GM18907 (cell line): Measurements from ENCODE around the gene CCL1.

Experiments used
- ATAC-seq: cut with Tn5 transposase; IDR thresholded peaks from one replicate; pipeline ENCODE4 v1.9.1; 2021; ENCODE audit warnings: mild to moderate bottlenecking, moderate library complexity; ENCODE audit not compliant: unreplicated experiment

CCL1 gene

DNA sequence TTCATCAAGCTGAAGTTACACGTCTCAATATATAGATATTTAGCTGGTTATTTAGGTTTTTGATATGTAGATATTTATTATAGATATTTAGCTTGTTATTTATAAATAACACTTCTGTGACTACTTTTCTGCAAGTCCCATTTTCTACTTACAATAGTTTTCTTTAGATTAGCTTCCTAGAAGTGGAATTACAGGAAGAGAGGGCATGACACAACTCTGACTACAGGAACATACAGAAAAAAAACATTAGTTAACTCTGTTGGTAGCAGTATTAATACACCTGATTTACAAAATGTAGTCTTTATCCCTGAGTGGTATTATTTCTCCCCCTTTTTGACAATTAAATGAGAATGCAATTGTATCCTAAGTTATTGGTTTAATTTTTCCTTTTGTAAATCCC is 21.2 kb upstream of the CCL1 start:
- ATAC-seq = no peak

DNA sequence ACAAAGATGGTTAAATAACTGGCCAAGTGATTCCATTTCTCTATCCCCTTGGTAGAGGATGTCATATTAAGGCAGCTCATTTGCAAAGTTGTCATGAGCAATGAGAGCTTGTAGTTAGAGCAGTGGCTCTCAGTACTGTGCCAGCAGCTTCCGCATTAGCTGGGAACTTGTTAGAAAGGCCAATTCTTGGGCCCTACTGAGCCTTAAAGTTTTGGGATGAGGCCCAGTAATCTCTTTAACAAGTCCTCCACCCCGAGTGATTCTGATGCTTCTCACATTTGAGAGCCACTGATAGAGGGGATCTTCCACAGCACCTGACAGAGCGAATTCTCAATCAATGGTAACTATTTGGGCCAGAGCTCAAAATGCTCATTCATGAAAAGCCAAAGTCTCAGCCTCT is 20.2 kb upstream of the CCL1 start:
- no peak for ATAC-seq

DNA sequence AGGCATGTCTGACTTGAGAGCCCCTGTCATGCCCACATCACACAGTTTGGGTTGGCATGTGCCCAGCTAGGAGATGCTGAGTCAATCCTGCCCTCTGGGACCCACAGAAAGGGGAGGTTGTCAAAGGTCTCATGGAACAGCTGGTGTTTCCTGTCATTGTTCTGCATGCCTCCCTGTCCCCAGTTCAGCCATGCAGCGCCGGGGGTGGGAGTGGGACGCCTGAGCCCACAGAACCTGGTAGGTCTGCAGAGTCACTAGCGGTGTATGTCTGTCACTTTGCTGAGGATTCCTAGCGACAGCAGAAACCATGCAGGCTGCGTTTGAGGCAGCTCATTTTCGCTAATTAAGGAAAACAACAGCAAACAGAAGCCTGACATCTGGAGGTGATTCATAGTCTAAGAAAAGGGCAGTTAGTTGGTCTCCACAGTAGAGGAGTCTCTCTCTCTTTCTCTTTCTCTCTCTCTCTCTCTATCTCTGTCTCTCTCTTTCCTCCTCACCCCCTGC is 19.6 kb upstream of the CCL1 start:
- no peak for ATAC-seq

DNA sequence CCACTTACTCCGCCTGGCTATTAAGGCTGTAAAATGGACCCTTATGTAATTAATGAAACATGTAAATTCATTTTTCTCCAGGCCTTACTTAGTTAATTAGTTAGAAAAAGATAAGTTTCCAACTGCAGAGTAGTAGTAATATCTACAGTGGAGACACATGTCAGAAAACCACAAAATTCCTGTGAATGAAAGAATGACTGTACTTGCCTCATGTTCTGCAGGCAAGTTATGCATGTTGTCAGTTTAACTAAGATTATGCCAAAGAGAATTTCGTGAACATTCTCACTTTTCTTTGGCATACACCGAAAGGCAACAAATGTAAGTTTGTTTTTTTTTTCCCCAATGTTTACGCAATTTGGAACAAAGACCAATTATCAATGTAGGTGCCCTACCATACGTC is 16.8 kb upstream of the CCL1 start:
- ATAC-seq = no peak

DNA sequence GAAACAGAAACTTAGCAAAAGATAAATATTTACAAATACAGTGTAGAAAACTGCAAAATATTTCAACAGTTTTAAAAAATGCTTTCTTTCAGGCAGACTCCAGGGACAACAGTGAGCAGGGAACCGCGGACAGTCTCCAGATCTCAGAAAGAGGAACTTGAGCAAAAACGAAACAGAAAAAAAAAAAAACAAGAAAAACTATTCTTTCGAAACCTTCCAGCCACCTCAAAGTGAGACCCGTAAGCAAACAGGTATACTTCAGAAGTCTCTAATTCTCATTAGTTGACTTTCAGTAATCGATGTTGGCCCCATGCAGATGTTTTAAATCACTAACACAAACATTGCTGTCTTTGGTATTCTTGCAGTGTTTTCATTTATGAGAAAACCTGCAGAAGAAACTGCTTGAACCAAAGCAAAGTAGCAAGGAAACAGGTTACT is 15.7 kb upstream of the CCL1 start:
- peak; percentile 80 for ATAC-seq

DNA sequence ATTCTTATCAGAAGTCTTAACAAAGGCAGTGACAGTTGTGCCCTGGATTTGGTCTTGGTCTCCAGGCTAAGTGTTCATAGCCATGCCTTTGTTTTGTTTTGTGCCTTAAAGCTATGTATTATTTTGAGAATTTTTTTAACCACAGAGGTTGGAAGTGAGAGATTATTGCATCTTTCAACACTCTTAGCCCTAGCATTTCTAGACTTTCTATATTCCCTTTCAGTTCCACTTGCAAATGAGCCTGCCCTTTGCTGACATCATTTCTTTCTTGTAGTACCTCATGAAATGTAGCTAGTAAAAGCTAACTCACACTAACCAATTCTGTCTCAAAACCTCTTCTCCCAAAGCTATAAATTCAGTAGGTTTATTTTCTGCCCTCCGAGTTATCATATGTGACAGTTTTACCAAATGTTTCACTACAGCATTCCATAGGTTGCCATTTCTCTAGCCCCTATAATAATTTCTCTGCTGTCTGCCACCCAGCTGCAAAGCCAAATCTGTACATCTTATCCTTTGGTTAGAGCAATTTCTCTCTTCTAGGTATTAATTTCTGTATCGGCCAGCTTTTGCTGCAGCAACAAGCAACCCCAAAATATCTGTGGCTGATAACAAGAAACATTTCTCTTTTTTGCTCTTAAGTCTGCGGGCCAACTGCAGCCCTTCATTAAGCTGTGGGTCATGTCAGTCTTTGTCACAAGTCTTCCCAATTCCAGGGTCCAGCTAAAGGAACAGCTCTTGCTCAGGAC is 14.2 kb upstream of the CCL1 start:
- ATAC-seq = peak; percentile 53

DNA sequence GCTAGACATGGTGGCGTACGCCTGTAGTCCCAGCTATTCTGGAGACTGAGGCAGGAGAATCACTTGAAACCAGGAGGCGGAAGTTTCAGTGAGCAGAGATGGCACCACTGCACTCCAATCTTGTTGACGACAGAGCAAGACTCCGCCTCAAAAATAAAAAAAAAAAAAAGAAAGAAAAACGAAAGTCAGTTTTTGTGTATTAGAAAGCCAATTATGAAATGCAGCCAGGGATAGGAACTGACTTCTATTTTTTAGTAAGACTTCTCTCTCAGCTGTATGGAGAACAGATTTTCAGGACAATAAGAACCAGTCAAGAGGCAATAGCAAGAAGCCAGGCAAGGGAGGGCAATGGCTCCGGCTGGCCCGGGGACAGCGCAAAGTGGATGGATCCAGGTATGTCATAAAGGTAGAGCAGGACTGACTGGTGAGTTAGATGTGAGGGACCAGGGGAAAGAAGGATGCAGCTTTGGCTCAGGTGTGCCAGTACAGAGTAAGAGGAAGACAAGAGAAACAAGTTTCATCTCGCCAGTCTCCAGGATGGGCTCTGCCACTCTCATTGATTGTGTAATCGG is 12.5 kb upstream of the CCL1 start:
- ATAC-seq = no peak

DNA sequence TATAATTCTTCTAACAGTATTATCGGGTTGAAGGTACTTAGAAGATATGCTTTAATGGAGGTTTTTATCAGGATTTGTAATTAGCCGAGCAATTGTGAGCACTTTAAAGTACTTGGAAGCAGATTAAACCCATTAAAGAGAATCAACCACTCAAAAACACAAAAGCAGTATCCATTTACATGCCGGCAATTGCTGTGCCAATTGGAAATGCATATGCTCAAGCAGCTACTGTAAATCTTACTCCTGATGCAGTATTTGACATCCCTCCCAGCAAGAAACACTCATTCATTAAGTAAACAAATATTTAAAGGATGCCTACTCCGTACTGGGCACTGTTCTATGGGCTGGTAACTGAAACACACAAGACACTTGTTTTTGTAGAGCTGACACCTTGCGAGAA is 11.4 kb upstream of the CCL1 start:
- no peak for ATAC-seq

DNA sequence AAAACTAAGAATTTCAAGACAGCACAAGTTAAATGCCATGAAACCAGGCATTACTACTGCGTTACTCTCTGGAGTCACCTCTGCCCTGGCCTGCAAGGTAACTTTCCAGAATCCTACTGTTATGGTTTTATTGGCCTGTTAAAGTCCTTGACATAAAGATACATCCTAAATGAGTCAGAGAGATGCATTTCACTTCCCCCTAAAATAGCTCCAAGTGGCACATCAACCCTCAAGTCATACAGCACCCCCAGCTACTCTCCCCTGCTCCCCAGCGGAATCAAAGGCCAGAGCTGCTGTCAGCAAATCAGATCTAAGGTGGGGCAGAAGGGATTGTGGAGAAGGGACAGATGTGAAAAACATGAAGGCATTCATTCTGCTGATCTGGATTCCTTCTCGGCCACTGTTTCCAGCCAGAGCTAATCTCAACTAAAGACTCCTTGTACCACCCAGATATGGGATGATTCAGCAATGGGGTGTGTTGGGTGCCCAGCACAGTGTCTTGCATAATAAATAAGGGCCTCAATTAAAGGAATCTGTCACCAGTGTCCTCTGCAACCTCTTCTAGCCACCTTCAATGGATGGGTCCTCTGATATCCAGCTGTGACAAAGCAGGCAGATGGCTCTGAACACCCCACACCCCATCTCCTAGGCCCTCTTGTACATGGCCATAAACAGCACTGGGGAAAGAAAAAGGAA is 8.5 kb upstream of the CCL1 start:
- no peak for ATAC-seq

DNA sequence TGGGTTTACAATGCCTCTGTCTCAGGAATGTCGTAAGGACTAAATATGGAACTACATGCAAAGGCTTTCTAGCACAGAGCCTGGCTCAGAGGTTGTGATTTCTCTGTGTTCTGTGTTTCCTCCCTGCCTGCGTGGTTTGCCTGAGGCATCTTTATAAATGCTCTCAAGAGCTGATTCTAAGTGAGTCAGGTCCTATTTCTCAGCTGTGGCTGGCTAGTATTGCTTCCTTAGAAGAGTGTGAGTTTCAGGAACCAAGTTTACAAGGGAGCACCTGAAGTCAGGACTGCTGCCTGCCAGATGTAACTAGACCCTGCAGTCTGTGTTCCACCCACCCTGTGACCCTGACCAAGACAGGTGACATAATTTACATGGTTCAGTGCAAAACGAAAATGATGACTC is 8.0 kb upstream of the CCL1 start:
- no peak for ATAC-seq

DNA sequence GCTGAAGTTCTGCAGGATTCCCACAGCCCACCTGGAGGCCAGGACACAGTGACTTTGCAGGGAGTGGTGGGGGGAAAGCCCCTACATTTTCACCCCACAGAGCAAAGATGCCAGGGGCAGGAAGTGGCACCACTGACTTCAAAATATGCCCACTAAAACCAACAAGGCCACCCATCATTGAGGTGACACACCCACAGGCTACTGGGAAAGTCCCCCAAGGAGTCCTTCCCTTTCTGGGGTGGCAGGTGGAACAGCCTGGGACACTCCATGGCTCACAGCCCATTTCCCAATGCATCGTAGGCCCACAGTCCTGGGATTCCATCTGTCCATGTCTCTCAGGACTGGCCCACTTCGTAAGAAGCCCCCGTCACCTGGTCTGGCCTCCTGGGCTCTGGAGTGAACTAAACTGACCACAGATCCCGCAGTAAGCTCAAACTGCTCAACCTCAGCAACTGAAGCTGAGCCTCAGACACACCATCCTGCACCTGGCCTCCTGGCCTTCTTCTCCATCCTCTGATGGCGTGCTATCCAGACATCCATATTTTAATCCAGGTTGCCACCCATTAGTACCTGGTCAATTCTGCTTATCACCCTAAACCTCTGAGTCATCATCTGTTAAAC is 7.5 kb upstream of the CCL1 start:
- no peak for ATAC-seq

DNA sequence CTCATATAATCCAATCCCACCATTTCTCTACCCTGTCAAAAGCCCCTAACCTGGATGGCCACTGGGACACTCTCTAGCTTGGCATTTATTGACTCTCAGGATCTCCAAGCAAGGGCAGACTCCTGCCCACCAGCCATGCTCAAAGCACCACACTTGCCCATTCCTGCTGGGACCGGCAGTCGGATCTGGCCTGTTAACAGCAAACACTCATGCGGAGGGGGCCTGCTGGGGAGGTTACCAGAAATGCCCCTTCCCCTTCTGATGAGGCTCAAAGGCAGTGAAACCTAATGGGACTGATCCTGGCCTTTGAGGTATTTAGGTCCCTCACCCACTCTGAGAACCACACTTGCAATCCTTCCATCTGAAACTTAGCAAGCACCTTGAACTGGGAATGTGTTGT is 6.5 kb upstream of the CCL1 start:
- no peak for ATAC-seq

DNA sequence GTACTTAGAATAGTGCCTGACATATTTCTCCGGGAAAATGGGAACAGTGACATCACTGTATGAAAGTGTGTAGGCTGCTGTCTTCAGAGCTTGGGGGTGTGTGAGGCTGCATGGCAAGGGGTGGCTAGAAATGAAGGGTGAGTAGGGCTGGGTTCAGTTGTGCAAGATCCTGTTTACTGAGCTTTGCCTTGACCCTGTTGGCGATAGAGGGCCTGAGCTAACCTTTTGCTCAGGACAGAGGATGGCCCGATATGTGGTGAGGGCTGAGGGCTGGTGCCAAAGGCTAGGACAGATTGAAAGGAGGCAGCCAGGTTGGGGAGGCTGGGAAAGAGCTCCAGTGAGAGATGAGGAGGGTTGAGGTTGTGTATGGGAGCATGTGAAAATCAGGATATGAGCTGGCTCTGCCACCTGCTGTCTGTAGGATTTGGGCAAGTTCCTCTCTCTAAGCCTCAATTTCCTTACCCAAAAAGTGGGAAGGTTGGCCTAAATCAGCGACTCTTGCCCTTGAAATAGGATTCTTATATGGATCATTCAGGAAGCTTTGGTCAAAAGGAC is 6.0 kb upstream of the CCL1 start:
- no peak for ATAC-seq

DNA sequence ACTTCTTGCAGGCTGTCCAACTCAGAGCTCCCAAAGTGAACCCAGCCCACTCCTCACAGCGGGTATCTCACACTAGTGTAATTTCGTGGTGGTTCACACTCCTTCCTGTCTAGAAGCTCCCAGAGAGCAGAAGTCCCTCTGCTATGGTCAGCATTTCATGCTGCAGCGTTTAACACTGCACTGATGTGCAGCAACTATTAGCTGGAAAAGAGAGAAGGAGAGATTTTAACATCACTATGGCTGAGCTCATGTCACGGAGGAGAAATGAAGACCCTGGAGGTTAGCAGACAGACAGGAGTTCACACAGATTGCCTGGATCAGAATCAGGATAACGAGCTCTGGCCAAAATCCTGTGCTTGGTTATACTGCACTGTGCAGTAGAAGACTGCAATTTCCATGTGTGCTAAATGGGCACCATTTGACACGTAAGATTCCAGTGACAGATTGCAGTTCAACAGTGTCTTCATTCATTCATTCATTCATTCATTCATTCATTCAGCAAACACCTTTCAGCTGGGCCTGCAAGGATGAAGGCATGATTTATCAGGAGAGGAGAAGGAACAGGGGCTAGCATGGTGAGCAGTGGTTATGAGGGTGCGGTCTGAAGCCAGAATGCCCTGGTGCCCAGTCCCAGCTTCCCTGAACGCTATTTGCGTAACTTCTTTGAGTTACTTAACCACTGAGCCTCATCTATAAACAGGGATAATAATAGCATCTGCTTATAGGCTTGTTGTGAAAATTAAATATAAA is 5.3 kb upstream of the CCL1 start:
- ATAC-seq = no peak

DNA sequence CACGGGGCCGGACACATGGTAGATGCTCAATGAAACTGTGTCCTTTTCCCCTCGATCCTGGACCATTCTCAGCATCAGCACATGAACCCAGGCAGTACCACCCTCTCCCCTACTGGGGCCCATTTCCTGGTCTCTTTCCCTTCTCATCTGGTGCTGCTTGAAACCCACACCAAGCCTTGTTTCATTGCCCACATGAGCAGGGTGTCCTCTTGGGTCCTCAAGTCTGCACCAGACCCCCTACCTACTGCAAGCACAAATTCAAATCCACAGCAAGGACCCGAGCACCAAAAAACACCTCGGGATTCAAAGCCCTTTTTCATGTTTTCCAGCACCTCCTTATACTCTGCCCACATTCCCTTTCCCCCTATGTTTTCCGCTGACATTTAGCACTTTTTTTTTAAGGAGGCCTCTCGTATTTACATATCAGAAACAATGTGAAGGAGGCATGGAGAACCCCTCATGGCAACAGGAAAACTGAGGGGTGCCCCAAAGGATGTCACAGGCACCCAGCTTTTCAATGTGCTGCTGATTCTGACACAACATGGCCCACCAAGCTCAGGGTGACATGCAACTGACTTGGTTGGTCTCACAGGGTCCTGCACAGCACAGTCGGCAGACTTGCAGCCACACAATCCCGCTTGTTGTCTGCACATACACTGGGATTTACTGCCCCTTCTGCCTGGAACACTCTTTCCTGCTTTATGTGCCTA is 4.6 kb upstream of the CCL1 start:
- ATAC-seq = no peak

DNA sequence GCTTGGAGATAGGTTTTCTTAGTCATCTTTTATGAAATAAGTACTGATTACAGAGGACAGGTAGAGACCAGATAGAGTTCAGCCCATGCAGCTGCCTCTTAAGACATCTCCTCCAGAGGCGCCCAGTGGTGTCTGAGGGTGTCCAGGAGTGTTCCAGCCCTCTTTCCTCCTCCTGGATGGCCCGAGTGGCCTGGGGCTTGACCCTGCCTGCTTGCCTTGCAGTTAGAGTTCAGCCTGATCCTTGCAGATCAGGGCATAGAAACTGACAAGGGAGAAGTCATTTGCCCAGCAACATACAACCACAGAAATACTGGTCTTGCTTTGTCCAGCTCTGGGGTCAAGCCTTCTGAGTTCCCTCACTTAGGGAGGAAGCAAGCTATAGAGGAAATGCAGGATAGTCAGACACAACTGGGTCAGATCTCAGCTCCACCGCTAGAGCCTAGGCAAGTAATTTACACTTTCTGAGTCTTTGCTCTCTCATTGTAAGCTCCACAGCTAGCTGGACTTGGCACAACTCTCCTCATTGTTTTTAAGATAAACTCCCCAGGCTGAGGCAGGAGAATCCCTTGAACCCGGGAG is 3.6 kb upstream of the CCL1 start:
- no peak for ATAC-seq

DNA sequence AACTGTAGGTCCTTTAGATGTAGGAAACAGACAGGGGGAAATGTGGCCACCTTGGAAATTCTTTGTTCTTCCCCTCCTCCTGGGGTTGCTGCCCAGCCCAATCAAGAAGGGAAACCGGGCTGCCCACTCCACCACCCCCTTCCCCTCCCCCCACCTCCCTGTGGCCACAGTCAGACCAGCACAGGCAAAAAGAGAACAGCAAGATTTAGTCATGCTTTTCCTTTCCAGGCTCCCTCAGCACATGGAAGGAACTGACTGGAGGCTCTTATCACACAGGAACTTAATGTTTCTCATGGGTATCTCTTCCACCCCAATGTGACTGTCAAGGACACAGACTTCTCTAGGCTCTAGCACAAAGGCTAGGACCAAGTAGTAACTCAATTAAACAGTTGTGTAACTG is 3.0 kb upstream of the CCL1 start:
- no peak for ATAC-seq

DNA sequence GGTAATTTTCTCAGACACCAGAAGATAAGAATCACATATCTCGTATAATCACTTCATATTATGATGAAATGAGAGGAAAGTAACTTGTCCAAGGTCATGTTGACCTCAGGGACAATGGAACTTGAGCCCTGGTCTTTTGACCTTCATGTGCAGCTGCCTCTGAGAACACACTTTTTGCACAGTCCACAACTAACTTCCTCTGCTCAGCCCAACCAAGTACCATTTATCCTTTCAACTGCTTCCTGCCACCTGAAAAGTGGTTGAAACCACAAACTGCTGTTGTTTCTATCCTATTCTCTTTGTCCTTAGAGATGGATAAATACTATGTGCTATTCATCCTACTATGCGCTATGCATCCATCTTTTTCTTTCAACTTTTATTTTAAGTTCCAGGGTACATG is 2.3 kb upstream of the CCL1 start:
- ATAC-seq = no peak

DNA sequence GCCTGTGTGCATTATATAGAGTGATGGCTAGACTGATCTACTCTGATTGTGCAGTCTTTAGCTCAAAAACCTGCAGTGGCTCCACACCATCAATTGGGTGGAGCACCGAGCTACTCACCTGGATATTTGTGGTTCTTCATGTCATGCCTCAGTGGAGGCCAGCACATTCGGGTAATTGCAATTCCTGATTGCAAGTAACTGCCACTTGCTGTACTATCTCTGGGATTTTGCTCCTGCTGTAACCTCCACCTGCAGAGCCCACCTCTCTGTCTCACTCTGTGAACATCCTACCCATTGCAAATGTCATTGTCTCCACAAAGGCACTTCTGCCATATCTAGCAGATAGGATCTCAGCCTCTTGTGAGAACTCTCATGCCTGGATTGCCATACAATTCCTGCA is 1.7 kb upstream of the CCL1 start:
- ATAC-seq = no peak
